ENCODE results near the gene PLA2G10.
A peak's percentile ranks its signal among the peaks of the same experiment; 100 is the strongest.
"Not testable (repeated sequence)": the region's sequence is repeated elsewhere in the genome, so short reads cannot be mapped to it uniquely, and the experiment has no call there.

Gene PLA2G10

DNA sequence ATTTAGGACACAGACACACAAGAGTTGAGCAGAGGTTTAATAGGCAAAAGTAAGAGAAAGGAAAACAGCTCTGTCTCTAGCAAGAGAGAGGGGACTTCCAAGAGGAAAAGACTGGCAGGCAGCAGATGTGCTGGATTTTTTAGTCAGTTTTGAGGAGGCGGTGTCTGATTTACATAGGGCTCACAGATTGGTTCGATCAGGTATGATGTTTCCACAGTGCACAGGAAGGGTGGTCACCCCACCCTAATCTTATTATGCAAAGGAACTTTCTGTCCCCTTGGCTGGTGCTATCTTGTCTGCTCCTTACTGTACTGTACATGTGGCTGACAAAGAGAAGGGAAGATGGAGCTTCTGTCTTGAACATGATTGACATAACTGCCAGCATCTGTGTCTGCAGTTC lies 36.0 kb downstream of the PLA2G10 start:
- DNase-seq: no peak

- DNase-seq: no peak
Measured at GRCh38 chr16:14652726-14653125, 41.4 kb downstream of the PLA2G10 start.

- no peak for DNase-seq
Measured at GRCh38 chr16:14650629-14651028, 43.5 kb downstream of the PLA2G10 start.

- DNase-seq: no peak
Measured at GRCh38 chr16:14649816-14650215, 44.3 kb downstream of the PLA2G10 start.

DNA sequence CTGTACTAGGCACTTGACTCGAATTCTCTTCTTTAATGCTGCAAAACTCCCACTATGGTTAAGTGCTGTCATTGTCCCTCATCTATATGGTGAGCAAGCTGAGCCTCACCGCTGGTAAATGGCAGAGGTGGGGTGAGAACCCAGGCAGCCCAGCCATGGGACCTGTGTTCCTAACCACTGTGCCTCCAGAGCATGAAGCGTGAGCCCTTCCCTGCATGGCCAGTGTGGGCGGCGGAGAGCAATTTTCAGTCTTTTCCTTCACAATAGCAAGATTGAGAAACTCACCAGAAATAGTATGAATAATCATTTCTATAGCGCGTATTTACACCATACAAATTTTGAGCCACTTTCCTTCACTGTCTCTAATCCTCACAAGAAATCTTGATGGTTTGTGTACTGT lies 52.2 kb downstream of the PLA2G10 start:
- no peak for DNase-seq

GRCh38 chr16:14641206-14641605 lies 52.9 kb downstream of the PLA2G10 start:
- no peak for DNase-seq

GRCh38 chr16:14640538-14640937 lies 53.6 kb downstream of the PLA2G10 start:
- no peak for DNase-seq

GRCh38 chr16:14636951-14637240 lies 57.2 kb downstream of the PLA2G10 start:
- not testable (repeated sequence) for DNase-seq

DNA sequence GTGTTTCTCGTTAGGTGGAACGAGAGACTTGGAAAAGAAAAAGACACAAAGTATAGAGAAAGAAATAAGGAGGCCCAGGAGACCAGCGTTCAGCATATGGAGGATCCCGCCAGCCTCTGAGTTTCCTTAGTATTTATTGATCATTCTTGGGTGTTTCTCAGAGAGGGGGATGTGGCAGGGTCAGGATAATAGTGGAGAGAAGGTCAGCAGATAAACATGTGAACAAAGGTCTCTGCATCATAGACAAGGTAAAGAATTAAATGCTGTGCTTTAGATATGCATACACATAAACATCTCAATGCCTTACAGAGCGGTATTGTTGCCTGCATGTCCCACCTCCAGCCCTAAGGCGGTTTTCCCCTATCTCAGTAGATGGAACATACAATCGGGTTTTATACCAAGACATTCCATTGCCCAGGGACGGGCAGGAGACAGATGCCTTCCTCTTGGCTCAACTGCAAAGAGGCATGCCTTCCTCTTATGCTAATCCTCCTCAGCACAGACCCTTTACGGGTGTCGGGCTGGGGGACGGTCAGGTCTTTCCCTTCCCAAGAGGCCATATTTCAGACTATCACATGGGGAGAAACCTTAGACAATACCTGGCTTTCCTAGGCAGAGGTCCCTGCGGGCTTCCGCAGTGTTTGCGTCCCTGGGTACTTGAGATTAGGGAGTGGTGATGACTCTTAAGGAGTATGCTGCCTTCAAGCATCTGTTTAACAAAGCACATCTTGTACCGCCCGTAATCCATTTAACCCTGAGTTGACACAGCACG lies 57.7 kb downstream of the PLA2G10 start:
- DNase-seq: not testable (repeated sequence)

DNA sequence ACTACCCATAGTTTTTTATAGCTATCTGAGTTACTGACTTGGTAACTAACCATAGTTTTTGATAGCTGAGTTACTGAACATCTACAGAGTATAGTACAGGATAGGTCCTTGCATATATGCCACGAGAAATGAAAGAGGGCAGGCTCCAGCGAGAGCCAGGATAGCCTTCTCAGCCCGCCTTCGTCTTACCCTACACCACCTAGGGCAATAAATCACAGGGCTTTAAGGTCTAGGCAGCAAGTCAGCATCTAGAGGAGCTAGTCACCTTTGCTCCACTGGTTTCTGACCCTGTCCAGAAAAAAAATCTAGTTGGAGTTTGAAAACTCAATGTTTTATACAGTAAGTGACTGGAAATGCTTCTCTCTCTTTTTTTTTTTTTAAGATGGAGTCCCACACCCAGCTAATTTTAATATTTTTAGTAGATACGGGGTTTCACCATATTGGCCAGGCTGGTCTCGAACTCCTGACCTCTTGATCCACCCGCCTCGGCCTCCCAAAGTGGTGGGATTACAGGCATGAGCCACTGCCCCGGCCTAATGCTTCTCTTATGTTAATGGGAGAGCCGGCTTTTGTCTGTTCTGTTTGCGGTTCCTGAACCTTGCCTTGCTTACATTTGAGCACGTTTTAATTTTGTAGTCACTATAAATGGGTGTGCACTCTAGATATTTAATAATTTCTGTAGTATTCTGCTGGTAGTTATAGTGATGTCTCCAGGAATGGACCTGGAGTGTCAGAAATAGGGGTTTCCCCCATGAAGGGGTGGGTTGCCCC lies 58.5 kb downstream of the PLA2G10 start:
- no peak for DNase-seq

- DNase-seq: no peak
Measured at GRCh38 chr16:14634389-14634725, 59.8 kb downstream of the PLA2G10 start.

DNA sequence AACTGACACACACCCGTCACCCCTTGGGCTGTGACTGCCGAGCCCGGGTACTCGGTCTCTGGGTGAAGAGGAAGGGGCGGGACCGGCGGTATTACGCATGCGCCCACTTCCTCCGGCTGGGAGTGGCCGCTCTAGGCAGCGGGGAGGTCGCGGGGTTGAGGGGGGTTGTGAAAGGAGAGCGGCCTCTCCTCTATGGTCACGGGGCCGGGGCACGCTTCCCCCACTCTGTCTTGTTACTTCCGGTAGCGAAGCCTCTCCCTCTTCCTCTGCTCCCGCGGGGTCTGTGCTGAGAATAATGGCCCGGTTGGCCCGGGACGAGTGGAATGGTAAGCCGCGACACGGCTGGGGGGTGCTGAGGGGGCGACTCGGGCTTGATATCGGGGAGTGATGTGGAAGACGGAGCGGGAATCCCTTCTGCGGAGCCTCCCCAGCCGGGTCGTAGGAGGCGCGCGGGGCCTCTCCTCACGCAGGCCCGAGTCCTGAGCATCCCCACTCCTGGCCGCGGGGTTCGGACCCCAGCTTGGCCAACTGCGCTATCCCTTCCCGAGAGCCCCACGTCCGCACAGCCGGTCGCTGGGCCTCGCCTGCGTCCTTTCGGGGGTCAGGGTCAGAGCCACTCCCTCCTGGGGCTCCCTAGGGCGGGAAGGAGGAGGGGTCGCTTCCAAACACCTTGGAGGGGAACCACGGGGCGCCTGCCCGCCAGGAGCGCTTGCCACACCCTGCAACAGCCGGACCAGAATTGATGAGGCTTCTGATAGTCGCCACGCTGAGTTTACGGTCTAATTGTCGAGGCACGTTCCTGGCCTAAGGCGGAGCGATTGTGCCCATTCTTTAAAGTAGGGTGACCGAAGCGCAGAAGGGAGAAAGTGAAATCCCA lies 61.2 kb downstream of the PLA2G10 start, which contains the start of gene BFAR:
Gene BFAR (plus strand): TSS at position 259 of the 877 bp plus-strand sequence. CDS start 11,396 bp downstream, outside the sequence.
- DNase-seq: peak; percentile 98

GRCh38 chr16:14630620-14631330 lies 63.3 kb downstream of the PLA2G10 start:
- not testable (repeated sequence) for DNase-seq

DNA sequence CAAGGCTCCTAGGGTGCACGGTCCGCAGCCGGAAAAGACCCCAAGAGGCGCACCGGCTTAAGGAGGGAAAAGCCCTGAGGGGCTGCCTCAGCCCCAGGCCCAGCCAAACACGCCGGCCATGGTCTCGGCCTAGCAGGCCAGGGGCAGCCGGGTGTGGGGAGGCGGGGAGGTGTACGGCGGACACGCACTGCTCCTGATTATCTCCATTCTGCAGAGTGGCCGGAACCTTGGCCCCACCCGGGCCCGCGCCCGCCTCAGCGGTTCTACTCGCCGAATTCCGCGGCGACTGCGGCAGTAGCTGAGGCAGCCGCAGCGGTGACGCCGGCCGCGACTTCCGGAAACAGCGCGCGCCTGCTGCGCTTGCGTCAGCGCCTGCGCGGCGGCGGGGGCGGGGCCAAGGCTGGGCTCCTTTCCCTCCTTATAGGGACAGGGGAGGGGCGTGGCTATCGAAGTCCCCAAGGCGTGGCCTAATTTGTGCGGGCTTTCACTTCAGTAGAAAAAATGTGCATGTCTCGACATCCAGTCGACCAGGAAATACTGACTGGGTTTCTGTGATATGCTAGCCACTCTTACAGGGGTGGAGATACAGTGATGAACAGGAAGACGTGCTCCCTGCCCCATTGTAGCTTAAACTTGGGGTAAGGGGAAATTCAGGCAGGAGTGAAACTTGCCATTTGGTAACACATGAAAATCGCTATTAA lies 64.0 kb downstream of the PLA2G10 start, which contains the start of gene PARN:
Gene PARN (minus strand): TSS at position 342 of the 701 bp plus-strand sequence. CDS start 135 bp downstream, at position 207.
- peak; percentile 96 for DNase-seq

DNA sequence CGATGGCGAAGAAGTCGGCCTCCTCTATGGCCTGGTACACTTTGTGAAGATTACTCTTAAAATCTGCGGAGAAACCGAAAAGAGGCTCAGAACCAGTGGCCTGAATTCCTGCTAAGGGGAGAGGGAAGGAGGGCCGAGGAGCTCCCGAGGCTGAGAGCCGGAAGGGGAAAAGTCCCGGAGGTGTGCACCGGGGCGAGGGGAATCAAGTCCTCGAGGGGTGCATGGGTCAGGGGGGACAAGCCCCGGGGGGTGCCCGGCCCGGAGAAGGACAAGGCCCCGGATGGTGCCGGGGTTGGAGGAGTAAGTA lies 64.5 kb downstream of the PLA2G10 start:
- no peak for DNase-seq

- no peak for DNase-seq
Measured at GRCh38 chr16:14628806-14629611, 65.1 kb downstream of the PLA2G10 start.

GRCh38 chr16:14627078-14627477 lies 67.0 kb downstream of the PLA2G10 start:
- no peak for DNase-seq

All from NCI-H345 (cell line).